ENCODE results near the gene CEP83.

The CEP83 gene

GRCh38 chr12:94312378-94312777 is 147.3 kb downstream of the CEP83 start:
- DNase-seq: no peak
- intact Hi-C loops (cut with DNase I): no loop called here

- intact Hi-C loops (cut with DNase I): no loop called here
- DNase-seq: no peak
Observed at GRCh38 chr12:94309373-94309772, 150.3 kb downstream of the CEP83 start.

- intact Hi-C loops (cut with DNase I): no loop called here
Observed at GRCh38 chr12:94308612-94309011, 151.1 kb downstream of the CEP83 start.

GRCh38 chr12:94305130-94305957 is 154.3 kb downstream of the CEP83 start:
- intact Hi-C loops (cut with DNase I): no loop called here
- no peak for DNase-seq

More at GRCh38 chr12:94308612-94309011, 151.1 kb downstream of the CEP83 start:
- DNase-seq: no peak

- intact Hi-C loops (cut with DNase I): no loop called here
- no peak for DNase-seq
Observed at GRCh38 chr12:94304566-94305061, 155.1 kb downstream of the CEP83 start.

GRCh38 chr12:94304012-94304411 is 155.7 kb downstream of the CEP83 start:
- intact Hi-C loops (cut with DNase I): no loop called here
- DNase-seq: no peak

GRCh38 chr12:94299846-94300245 is 159.8 kb downstream of the CEP83 start:
- intact Hi-C loops (cut with DNase I): no loop called here
- no peak for DNase-seq

GRCh38 chr12:94297876-94298505 is 161.7 kb downstream of the CEP83 start:
- intact Hi-C loops (cut with DNase I): no loop called here

GRCh38 chr12:94297096-94297699 is 162.5 kb downstream of the CEP83 start:
- no peak for DNase-seq
- intact Hi-C loops (cut with DNase I): no loop called here

More at GRCh38 chr12:94297876-94298505, 161.7 kb downstream of the CEP83 start:
- DNase-seq: no peak

- DNase-seq: no peak
- intact Hi-C loops (cut with DNase I): no loop called here
Observed at GRCh38 chr12:94290353-94290752, 169.3 kb downstream of the CEP83 start.

- no peak for DNase-seq
- intact Hi-C loops (cut with DNase I): no loop called here
Observed at GRCh38 chr12:94289461-94290312, 170.0 kb downstream of the CEP83 start.

- DNase-seq: no peak
- intact Hi-C loops (cut with DNase I): no loop called here
Observed at GRCh38 chr12:94287245-94287628, 172.4 kb downstream of the CEP83 start.

- intact Hi-C loops (cut with DNase I): no loop called here
- no peak for DNase-seq
Observed at GRCh38 chr12:94286583-94287244, 173.0 kb downstream of the CEP83 start.

GRCh38 chr12:94285943-94286582 is 173.6 kb downstream of the CEP83 start:
- DNase-seq: no peak
- intact Hi-C loops (cut with DNase I): no loop called here

- DNase-seq: no peak
- intact Hi-C loops (cut with DNase I): no loop called here
Observed at GRCh38 chr12:94284859-94285258, 174.8 kb downstream of the CEP83 start.

- intact Hi-C loops (cut with DNase I): no loop called here
- DNase-seq: no peak
Observed at GRCh38 chr12:94284046-94284445, 175.6 kb downstream of the CEP83 start.

GRCh38 chr12:94282675-94283074 is 177.0 kb downstream of the CEP83 start:
- intact Hi-C loops (cut with DNase I): no loop called here
- no peak for DNase-seq

GRCh38 chr12:94280063-94280462 is 179.6 kb downstream of the CEP83 start:
- intact Hi-C loops (cut with DNase I): no loop called here
- no peak for DNase-seq

- peak in 3 of 10 donors; percentile 53 to 91 (median 55) for DNase-seq
- intact Hi-C loops (cut with DNase I): no loop called here
Observed at GRCh38 chr12:94277426-94278000, 182.2 kb downstream of the CEP83 start.
